Measurements from ENCODE around the gene COBLL1. TPM values are rescaled to one million over a fixed set of nuclear protein-coding genes. Genes with fewer than 3 reads are reported as not detected.

Gene COBLL1
- total and polyA plus RNA-seq, 2 experiments from 2014 or later = 19.6 to 33.5 TPM

GRCh38 chr2:164789968-164790367 is 51.7 kb downstream of the COBLL1 start:
- Histone ChIP-seq H3K27me3 (peaks cover 30% of the 10 kb centered on the region), H3K4me1 (ENCODE audit: low read depth) (peaks cover 3% of the 10 kb centered on the region), H3K9me3 (ENCODE audit: low read depth) (no peaks in the 10 kb centered on the region), H3K27ac (no peak overlapping the region), H3K4me3 (no peak overlapping the region), H3K36me3 (no peaks in the 10 kb centered on the region)
- TF ChIP-seq CTCF (IDR thresholded peaks at IDR 0.05; ENCODE audit: low read depth, low read length) = no peak
- DNase-seq (ENCODE audit: low read depth in 1 of 2, low spot score in 1 of 2) = no peak

GRCh38 chr2:164786787-164787186 is 54.8 kb downstream of the COBLL1 start:
- no peak for DNase-seq (ENCODE audit: low read depth in 1 of 2, low spot score in 1 of 2)
- Histone ChIP-seq H3K27ac (no peak overlapping the region), H3K9me3 (ENCODE audit: low read depth) (no peaks in the 10 kb centered on the region), H3K27me3 (peaks cover 39% of the 10 kb centered on the region), H3K4me3 (no peak overlapping the region), H3K4me1 (ENCODE audit: low read depth) (no peaks in the 10 kb centered on the region), H3K36me3 (no peaks in the 10 kb centered on the region)
- no peak for TF ChIP-seq CTCF (IDR thresholded peaks at IDR 0.05; ENCODE audit: low read depth, low read length)

DNA sequence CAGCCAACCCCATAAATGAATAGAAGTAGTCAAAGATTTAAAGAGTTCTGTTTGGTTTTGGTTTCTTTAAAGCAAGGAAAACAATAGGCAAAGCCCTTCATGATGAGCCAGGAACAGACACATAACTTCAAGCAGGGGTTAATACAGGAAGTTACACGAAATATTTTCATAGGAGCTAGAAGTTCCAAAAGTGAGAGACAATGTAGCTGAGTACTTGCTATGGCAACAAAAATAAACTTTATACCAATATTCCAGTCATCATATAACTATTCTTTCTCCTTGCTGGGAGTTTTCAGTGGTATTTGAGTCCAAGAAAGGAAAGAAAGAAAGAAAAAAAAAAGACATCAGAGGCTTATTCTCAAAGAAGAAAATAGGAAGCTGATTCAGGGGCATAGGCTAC is 56.2 kb downstream of the COBLL1 start:
- Histone ChIP-seq H3K4me1 (ENCODE audit: low read depth) (peaks cover 12% of the 10 kb centered on the region), H3K4me3 (no peak overlapping the region), H3K36me3 (no peaks in the 10 kb centered on the region), H3K27ac (no peak overlapping the region), H3K27me3 (peaks cover 35% of the 10 kb centered on the region), H3K9me3 (ENCODE audit: low read depth) (no peaks in the 10 kb centered on the region)
- DNase-seq (ENCODE audit: low read depth in 1 of 2, low spot score in 1 of 2) = peak in 1 of 2 donors; percentile 34
- no peak for TF ChIP-seq CTCF (IDR thresholded peaks at IDR 0.05; ENCODE audit: low read depth, low read length)

- Histone ChIP-seq H3K36me3 (no peaks in the 10 kb centered on the region), H3K9me3 (ENCODE audit: low read depth) (no peaks in the 10 kb centered on the region), H3K4me1 (ENCODE audit: low read depth) (peaks cover 12% of the 10 kb centered on the region), H3K4me3 (no peak overlapping the region), H3K27me3 (peaks cover 32% of the 10 kb centered on the region), H3K27ac (no peak overlapping the region)
- peak in 1 of 2 donors; percentile 82 for DNase-seq (ENCODE audit: low read depth in 1 of 2, low spot score in 1 of 2)
- no peak for TF ChIP-seq CTCF (IDR thresholded peaks at IDR 0.05; ENCODE audit: low read depth, low read length)
Observed at GRCh38 chr2:164784376-164784775, 57.2 kb downstream of the COBLL1 start.

DNA sequence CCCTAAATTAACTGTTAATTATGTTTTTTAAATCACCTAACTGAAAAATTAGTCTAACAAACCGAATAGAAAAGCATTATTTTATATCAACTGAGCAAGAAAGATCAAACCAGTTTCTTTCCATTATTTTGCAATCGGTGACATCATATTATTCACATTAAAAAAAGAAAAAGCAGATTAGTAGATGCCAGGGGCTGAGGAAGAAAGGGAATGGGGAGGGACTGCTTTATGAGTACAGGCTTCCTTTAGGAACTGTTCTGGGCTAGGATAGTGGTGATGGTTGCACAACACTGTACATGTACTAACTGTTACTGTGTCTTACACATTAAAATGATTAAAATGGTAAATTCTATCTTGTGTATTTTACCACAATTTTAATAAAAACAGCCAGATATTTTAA is 59.3 kb downstream of the COBLL1 start:
- Histone ChIP-seq H3K4me1 (ENCODE audit: low read depth) (peaks cover 17% of the 10 kb centered on the region), H3K36me3 (no peaks in the 10 kb centered on the region), H3K27ac (no peak overlapping the region), H3K4me3 (no peak overlapping the region), H3K27me3 (peaks cover 32% of the 10 kb centered on the region), H3K9me3 (ENCODE audit: low read depth) (no peaks in the 10 kb centered on the region)
- peak in 1 of 2 donors; percentile 89 for DNase-seq (ENCODE audit: low read depth in 1 of 2, low spot score in 1 of 2)
- no peak for TF ChIP-seq CTCF (IDR thresholded peaks at IDR 0.05; ENCODE audit: low read depth, low read length)

DNA sequence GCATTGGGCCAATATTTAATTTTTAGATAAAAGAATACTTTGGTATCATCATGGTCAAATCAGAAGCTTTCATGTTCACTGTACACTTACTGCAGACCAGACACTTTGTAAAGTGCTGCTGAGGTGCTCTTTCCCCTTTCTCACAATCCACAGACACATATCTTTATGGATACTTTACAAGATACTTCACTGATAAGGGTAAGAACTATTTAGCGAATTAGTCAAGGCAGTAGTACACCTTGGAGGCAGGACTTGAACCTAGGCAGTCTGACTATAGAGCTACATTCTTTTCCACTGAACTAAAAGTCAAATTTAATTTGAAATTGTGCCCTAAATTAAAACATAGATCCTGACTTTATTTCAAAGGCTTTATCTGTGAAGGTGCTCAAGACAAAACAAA is 60.2 kb downstream of the COBLL1 start:
- H3K27me3 ChIP-seq = peaks cover 32% of the 10 kb centered on the region
- H3K4me1 ChIP-seq (ENCODE audit: low read depth) = peaks cover 17% of the 10 kb centered on the region
- H3K27ac ChIP-seq = no peak overlapping the region
- no peaks in the 10 kb centered on the region for H3K36me3 ChIP-seq
- H3K9me3 ChIP-seq (ENCODE audit: low read depth) = no peaks in the 10 kb centered on the region
- H3K4me3 ChIP-seq = no peak overlapping the region
- no peak for DNase-seq (ENCODE audit: low read depth in 1 of 2, low spot score in 1 of 2)
- TF ChIP-seq CTCF (IDR thresholded peaks at IDR 0.05; ENCODE audit: low read depth, low read length) = no peak
